ENCODE data around the gene TRPM3. TPM values are rescaled to one million over a fixed set of nuclear protein-coding genes. Genes with fewer than 3 reads are reported as not detected.

TRPM3 gene
- total RNA-seq, 2 donors from 2014 or later = 0.02 TPM; not detected in 1

DNA sequence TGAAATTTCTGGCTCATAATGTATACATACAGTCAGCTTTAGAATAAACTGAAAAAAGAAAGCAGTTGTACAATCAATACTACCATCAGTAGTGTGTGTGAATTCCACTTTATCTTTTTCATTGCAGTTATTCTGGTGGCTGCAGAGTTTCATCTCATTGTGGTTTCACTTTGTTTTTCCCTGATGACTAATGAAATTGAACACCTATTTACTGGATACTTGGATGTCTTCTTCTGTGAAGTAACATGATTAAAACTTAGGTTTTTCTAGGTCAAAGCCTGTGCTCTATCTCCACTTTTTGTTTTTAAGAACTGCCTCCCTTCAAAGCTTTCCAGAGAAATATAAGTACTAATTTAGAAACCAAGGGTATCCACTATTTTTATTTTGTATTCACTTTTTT is 174.3 kb downstream of the TRPM3 start:
- Mint-ChIP-seq H3K27ac (no peak overlapping the region), H3K36me3 (no peaks in the 10 kb centered on the region), H3K9me3 (no peaks in the 10 kb centered on the region)
- no peak for ATAC-seq
- no peak for DNase-seq (ENCODE audit: low spot score in 2 of 2)

DNA sequence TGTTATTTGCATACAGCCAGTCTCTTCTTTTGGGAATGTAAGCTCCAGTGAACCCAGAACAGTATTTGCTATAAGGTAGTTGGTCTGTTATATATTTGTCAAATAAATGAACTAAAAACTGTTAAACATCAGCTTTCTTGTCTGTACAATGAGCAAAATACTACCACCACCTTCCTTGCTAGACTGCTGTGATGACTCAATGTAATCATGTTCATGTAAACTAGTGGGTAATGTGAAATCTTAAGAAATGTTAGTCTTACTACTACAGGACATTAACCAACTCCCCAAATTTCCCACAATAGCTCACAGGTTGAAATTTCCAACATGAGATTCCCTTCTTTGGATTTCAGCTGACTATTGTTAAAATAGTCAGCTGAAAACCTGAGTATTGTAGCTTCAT is 176.1 kb downstream of the TRPM3 start:
- no peak for DNase-seq (ENCODE audit: low spot score in 2 of 2)
- H3K9me3 Mint-ChIP-seq = no peaks in the 10 kb centered on the region
- H3K27ac Mint-ChIP-seq = no peak overlapping the region

DNA sequence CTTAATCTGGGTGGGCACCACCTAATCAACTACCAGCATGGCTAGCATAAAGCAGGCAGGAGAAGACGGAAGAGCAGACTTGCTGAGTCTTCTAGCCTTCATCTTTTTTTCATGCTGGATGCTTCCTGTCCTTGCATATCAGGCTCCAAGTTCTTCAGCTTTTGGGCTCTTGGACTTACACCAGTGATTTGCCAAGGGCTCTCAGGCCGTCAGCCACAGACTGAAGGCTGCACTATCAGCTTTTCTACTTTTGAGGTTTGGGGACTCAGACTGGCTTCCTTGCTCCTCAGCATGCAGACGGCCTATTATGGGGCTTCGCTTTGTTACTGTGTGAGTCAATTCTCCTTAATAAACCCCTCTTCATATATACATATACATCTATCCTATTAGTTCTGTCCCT is 180.2 kb downstream of the TRPM3 start:
- ATAC-seq = no peak
- no peak overlapping the region for H3K27ac Mint-ChIP-seq
- H3K9me3 Mint-ChIP-seq = no peaks in the 10 kb centered on the region
- no peak for DNase-seq (ENCODE audit: low spot score in 2 of 2)
- H3K36me3 Mint-ChIP-seq = no peaks in the 10 kb centered on the region

More for the DNA sequence above, 176.1 kb downstream of the TRPM3 start:
- no peak for ATAC-seq
- H3K36me3 Mint-ChIP-seq = no peaks in the 10 kb centered on the region

- ATAC-seq (no peak), DNase-seq (ENCODE audit: low spot score in 2 of 2) (no peak)
- Mint-ChIP-seq H3K27ac (no peak overlapping the region), H3K9me3 (no peaks in the 10 kb centered on the region), H3K36me3 (no peaks in the 10 kb centered on the region)
These were observed 180.8 kb downstream of the TRPM3 start for GRCh38 chr9:70940605-70941004.

DNA sequence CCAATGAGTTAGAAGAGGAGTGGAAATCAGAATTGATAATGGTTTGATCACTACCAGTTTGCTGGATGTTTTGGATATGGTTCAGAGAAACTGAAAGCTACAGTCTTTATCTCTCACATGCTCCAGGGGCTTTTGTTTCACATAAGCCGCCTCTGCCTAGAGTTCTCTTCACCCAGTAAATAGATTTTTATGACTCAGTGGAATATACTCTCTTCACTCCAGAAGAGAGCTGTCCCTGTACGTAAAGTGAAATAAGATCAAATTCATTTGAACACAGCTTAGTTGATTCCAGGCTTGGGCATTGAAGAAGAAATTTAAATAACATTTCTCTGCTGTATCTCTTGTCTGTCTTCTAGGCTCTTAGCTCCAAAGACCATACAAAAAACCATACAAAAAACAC is 184.9 kb downstream of the TRPM3 start:
- DNase-seq (ENCODE audit: low spot score in 2 of 2) (no peak), ATAC-seq (no peak)
- Mint-ChIP-seq H3K36me3 (no peaks in the 10 kb centered on the region), H3K27ac (no peak overlapping the region), H3K9me3 (no peaks in the 10 kb centered on the region)

DNA sequence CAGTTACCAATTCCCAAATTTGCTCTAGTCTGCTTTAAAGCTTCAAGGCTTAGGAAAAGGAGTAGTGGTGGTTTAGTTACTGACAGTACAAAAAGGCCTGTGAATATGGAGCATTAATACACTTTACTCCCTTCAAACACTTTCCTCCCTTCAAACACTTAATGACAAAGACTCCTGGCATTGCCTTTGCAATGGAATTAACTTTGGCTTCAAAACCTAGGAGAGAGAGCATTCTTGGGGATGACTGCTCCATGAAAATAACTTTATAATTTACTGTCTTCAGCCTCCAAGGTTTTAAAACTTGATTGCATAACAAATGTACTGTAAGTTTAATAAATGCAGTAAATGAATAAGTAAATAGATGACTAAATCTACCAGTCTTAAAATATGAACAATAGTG is 185.6 kb downstream of the TRPM3 start:
- Mint-ChIP-seq H3K9me3 (no peaks in the 10 kb centered on the region), H3K27ac (no peak overlapping the region), H3K36me3 (no peaks in the 10 kb centered on the region)
- no peak for ATAC-seq
- DNase-seq (ENCODE audit: low spot score in 2 of 2) = no peak

GRCh38 chr9:70934642-70935041 is 186.8 kb downstream of the TRPM3 start:
- Mint-ChIP-seq H3K9me3 (no peaks in the 10 kb centered on the region), H3K27ac (no peak overlapping the region), H3K36me3 (no peaks in the 10 kb centered on the region)
- DNase-seq (ENCODE audit: low spot score in 2 of 2) = no peak
- ATAC-seq = no peak

DNA sequence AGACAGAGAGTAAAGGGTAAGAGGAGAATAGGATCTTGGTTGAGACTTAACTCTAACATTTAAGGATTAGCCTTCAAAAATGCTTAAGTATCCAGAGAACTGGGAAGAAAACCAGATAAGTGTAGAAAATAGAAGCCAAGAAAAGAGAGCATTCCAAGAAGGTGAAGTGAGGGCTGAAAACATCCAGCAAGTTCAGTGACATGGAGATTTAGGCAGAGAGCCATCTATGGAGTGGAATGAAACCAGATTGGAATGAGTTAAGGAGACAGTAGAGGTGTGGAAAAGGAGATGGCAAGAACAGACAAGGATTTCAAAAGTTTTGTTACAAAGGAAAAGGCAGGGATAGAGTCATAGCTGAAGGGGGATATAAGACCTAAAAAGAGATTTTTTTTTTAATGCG is 188.1 kb downstream of the TRPM3 start:
- no peak for DNase-seq (ENCODE audit: low spot score in 2 of 2)
- Mint-ChIP-seq H3K27ac (no peak overlapping the region), H3K9me3 (no peaks in the 10 kb centered on the region), H3K36me3 (no peaks in the 10 kb centered on the region)
- ATAC-seq = no peak

DNA sequence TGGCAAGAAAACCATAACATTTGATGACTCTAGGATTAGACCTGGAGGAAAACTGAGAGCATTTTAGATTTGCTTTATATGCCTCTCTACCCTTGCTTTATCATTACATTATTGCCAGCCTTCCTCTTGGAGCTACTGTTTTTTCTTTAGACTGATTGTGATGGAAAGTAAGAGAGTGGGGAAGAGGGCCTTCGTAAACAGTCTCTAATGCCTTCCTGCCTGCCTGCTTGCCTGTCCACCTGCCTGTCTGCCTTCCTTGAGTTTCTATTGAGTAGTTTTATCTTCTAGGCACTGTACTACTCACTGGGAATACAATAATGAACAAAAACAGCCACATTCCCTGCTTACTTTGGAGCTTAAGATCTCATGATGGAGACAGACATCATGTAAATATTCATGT is 189.3 kb downstream of the TRPM3 start:
- Mint-ChIP-seq H3K27ac (no peak overlapping the region), H3K36me3 (no peaks in the 10 kb centered on the region), H3K9me3 (no peaks in the 10 kb centered on the region)
- DNase-seq (ENCODE audit: low spot score in 2 of 2) (no peak), ATAC-seq (no peak)

- Mint-ChIP-seq H3K9me3 (no peaks in the 10 kb centered on the region), H3K36me3 (no peaks in the 10 kb centered on the region), H3K27ac (no peak overlapping the region)
- no peak for DNase-seq (ENCODE audit: low spot score in 2 of 2)
- no peak for ATAC-seq
These were observed 193.9 kb downstream of the TRPM3 start for GRCh38 chr9:70927530-70927929.

DNA sequence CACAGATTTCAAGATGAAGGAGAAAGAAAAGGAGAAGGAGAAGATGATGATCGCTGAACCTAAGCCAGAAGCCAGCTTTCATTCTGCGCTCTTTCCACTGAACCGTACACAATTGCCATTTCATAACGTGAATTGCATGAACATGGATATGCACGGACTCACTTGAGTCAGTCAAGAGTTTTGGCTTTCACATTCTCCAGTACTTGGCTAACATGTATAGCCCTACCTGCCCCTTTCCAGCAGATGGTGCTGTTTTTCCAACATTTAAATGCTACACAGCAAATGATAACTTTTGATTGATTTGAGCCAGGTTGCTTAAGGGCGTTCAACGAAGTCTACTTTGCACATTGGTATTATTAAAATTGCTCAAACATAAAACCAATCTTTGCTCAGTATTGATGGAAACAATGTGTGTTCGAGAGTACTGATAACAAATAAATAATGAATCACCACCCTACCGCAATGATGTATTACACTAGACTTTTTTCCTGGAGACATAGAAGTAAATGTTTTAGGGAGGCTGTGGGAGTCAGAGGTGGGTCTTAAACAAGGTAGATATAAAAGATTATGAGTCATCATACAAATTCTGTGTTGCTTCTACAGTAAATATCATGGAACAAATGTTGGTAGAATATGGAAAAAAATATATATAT is 196.4 kb downstream of the TRPM3 start:
- H3K36me3 Mint-ChIP-seq = no peaks in the 10 kb centered on the region
- DNase-seq (ENCODE audit: low spot score in 2 of 2) (peak in 1 of 2 donors; percentile 4), ATAC-seq (peak in 1 of 2 donors; percentile 79)
- no peak overlapping the region for H3K27ac Mint-ChIP-seq
- no peaks in the 10 kb centered on the region for H3K9me3 Mint-ChIP-seq

DNA sequence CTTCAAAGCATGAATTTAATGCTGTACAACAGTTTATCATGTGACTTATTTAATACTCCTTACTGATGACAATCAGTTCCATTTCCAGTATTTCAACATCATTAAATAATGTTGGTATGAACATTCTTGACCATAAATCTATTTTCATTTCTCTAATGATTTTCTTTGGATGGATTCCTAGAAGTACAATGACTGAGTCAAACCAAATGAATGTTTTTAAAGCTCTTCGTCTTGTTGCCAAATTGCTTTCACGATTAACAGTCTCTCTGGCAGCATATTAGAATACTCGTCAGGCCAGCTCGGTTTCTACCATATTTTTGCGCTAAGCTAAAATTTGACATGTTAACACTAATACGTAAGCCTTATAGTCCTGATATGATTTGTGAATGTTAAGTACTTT is 197.0 kb downstream of the TRPM3 start:
- H3K9me3 Mint-ChIP-seq = no peaks in the 10 kb centered on the region
- no peak for DNase-seq (ENCODE audit: low spot score in 2 of 2)
- no peaks in the 10 kb centered on the region for H3K36me3 Mint-ChIP-seq
- ATAC-seq = no peak
- no peak overlapping the region for H3K27ac Mint-ChIP-seq

GRCh38 chr9:70923961-70924360 is 197.5 kb downstream of the TRPM3 start:
- Mint-ChIP-seq H3K36me3 (no peaks in the 10 kb centered on the region), H3K9me3 (no peaks in the 10 kb centered on the region), H3K27ac (no peak overlapping the region)
- ATAC-seq = no peak
- DNase-seq (ENCODE audit: low spot score in 2 of 2) = no peak

DNA sequence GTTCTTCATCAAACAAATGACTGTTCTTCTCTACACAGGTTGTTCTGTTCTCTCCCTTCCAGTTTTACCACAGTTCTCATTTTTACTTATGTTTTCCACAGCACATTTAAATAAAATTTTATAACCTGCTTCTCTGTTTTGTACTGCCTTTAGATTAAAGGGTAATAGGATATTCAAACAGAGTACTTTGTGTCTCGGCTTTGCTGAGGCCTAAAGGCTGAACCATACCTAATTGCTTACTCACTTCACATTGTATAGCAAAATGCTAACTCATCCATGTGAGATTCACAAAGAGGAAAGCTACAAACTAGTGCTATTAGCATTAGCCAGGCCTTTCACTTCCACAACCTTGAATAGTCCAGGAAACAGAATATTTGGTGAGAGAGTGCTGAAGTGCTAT is 200.3 kb downstream of the TRPM3 start:
- no peak overlapping the region for H3K27ac Mint-ChIP-seq
- no peaks in the 10 kb centered on the region for H3K9me3 Mint-ChIP-seq
- DNase-seq (ENCODE audit: low spot score in 2 of 2) (no peak), ATAC-seq (no peak)
- H3K36me3 Mint-ChIP-seq = no peaks in the 10 kb centered on the region

DNA sequence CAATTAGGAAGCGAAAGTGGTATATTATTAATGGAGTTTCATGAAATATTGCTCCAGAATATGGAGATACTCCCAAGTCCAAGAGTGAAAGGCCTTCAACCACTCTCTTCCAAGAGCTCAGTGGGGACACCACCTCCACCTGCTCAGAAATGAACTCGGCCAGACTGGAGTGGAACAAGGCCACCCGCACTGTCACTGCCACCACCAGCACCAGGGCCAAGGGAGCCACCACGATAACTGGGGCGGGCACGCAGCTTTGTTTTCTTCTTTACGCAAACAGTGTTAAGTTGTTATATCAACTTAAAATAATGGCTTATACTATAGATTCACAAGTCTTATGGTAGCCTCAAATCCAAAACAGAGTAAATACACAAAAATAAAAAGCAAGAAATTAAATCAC is 204.1 kb downstream of the TRPM3 start:
- Mint-ChIP-seq H3K36me3 (peaks cover 0 to 4% of the 10 kb centered on the region in 2 donors), H3K9me3 (peaks cover 0 to 3% of the 10 kb centered on the region in 2 donors), H3K27ac (no peak overlapping the region)
- ATAC-seq = no peak
- no peak for DNase-seq (ENCODE audit: low spot score in 2 of 2)

GRCh38 chr9:70911791-70912190 is 209.6 kb downstream of the TRPM3 start:
- H3K9me3 Mint-ChIP-seq = peaks cover 0 to 9% of the 10 kb centered on the region in 2 donors
- DNase-seq (ENCODE audit: low spot score in 2 of 2) = no peak
- H3K36me3 Mint-ChIP-seq = peaks cover 0 to 4% of the 10 kb centered on the region in 2 donors
- H3K27ac Mint-ChIP-seq = no peak overlapping the region
- no peak for ATAC-seq

DNA sequence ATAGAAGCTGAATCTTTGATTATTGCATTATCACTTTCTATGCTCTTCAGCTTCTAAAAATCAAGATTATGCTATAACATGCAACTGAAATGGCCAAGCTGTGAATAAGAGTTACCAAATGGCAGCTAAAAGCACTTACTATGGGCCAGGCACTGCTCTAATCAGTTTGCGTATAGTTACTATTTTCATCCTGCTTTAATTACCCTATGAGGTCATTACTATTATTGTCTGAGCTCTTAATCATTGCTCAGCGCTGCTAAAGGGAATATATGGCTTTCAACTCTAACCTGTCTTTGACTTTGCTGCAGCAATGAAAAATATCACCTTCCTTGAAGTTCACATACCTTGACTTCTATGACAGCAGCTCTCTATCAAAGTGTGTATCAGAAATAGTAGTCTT is 210.8 kb downstream of the TRPM3 start:
- ATAC-seq (no peak), DNase-seq (ENCODE audit: low spot score in 2 of 2) (no peak)
- Mint-ChIP-seq H3K27ac (no peak overlapping the region), H3K9me3 (peaks cover 0 to 9% of the 10 kb centered on the region in 2 donors), H3K36me3 (peaks cover 0 to 4% of the 10 kb centered on the region in 2 donors)

GRCh38 chr9:70902692-70903131 is 218.7 kb downstream of the TRPM3 start:
- H3K36me3 Mint-ChIP-seq = no peaks in the 10 kb centered on the region
- ATAC-seq (peak in 1 of 2 donors; percentile 48), DNase-seq (ENCODE audit: low spot score in 2 of 2) (no peak)
- H3K9me3 Mint-ChIP-seq = no peaks in the 10 kb centered on the region
- H3K27ac Mint-ChIP-seq = no peak overlapping the region

Data from activated naive CD4-positive, alpha-beta T cell treated with anti-CD3 and anti-CD28 coated beads, Interleukin-2, amount 50 U/mL, for 72 hours (primary cell).